HEK293T (cell line): ENCODE results near the gene IFI27L2.

Experiments used
- ARNT ChIP-seq: fragments of 450-650 bp; IDR thresholded peaks from 2 replicates; pipeline ENCODE4 v1.6.1; 2017; ENCODE audit warnings: mild to moderate bottlenecking
- BHLHE40 ChIP-seq: fragments of 450-650 bp; IDR thresholded peaks from 2 replicates; pipeline ENCODE4 v1.6.1; 2016; ENCODE audit warnings: mild to moderate bottlenecking, moderate library complexity, borderline replicate concordance
- ELF4 ChIP-seq: fragments of 450-650 bp; IDR thresholded peaks from 2 replicates; pipeline ENCODE4 v1.6.1; 2017; ENCODE audit warnings: antibody characterized with exemption
- FOXA1 ChIP-seq: fragments of 450-650 bp; IDR thresholded peaks from 2 replicates; pipeline ENCODE4 v1.6.1; 2016; ENCODE audit warnings: mild to moderate bottlenecking
- FOXM1 ChIP-seq: fragments of 450-650 bp; IDR thresholded peaks from 2 replicates; pipeline ENCODE4 v1.6.1; 2017; ENCODE audit warnings: mild to moderate bottlenecking, borderline replicate concordance
- HDGF ChIP-seq: fragments of 450-650 bp; IDR thresholded peaks from 2 replicates; pipeline ENCODE4 v1.6.1; 2017; ENCODE audit warnings: antibody characterized with exemption, borderline replicate concordance
- LEF1 ChIP-seq: fragments of 450-650 bp; IDR thresholded peaks from 2 replicates; pipeline ENCODE4 v1.6.1; 2017; ENCODE audit warnings: mild to moderate bottlenecking, borderline replicate concordance
- ZNF384 ChIP-seq: fragments of 450-650 bp; IDR thresholded peaks from 2 replicates; pipeline ENCODE4 v1.6.1; 2016

GRCh38 chr14:94109915-94110250 is 19.5 kb downstream of the IFI27L2 start:
- TF ChIP-seq ZNF384 (no peak), LEF1 (no peak), FOXA1 (no peak), HDGF (no peak), ELF4 (no peak), ARNT (no peak), BHLHE40 (no peak), FOXM1 (no peak)
